K562 (cell line): ENCODE measurements around the gene LY6G6C. TPM values are rescaled to one million over a fixed set of nuclear protein-coding genes. Genes with fewer than 3 reads are reported as not detected.
A peak's percentile ranks its signal among the peaks of the same experiment; 100 is the strongest.

Source experiments
- DDX20 ChIP-seq: fragments of 450-650 bp; IDR thresholded peaks from 2 replicates; pipeline ENCODE4 v1.6.1; 2016; ENCODE audit warnings: missing genetic modification characterization, low read depth, mild to moderate bottlenecking, missing compliant biosample characterization, moderate library complexity
- ELF2 ChIP-seq: fragments of 250-450 bp; sonication (Bioruptor Pico); IDR thresholded peaks from 2 replicates; pipeline ENCODE4 v1.5.0; 2021; ENCODE audit warnings: mild to moderate bottlenecking
- HMG20B ChIP-seq: fragments of 250-450 bp; sonication (Bioruptor Pico); IDR thresholded peaks from 2 replicates; pipeline ENCODE4 v1.5.0; 2021; ENCODE audit warnings: mild to moderate bottlenecking
- HNRNPLL ChIP-seq: fragments of 200-400 bp; formaldehyde crosslinking; IDR thresholded peaks from 2 replicates; pipeline ENCODE4 v1.6.1; 2017; ENCODE audit warnings: low read length, low read depth, mild to moderate bottlenecking; ENCODE audit not compliant: poor library complexity, severe bottlenecking
- HOXB6 ChIP-seq: fragments of 250-450 bp; sonication (Bioruptor Pico); IDR thresholded peaks from 2 replicates; pipeline ENCODE4 v1.5.1; 2022; ENCODE audit warnings: mild to moderate bottlenecking, borderline replicate concordance
- LARP7 ChIP-seq: fragments of 450-650 bp; IDR thresholded peaks from 2 replicates; pipeline ENCODE4 v1.6.1; 2016
- MED1 ChIP-seq: sonication (generic); formaldehyde crosslinking; IDR thresholded peaks from 2 replicates; pipeline ENCODE4 v1.8.1; 2023; ENCODE audit warnings: missing genetic modification reagents, borderline replicate concordance
- NFIC ChIP-seq: fragments of 450-650 bp; IDR thresholded peaks from 2 replicates; pipeline ENCODE4 v1.6.1; 2017; ENCODE audit warnings: mild to moderate bottlenecking, inconsistent platforms
- NFIX ChIP-seq: fragments of 250-450 bp; sonication (Bioruptor Pico); IDR thresholded peaks from 2 replicates; pipeline ENCODE4 v1.4.0; 2020; ENCODE audit warnings: low read depth, mild to moderate bottlenecking, moderate library complexity
- POLR2AphosphoS2 ChIP-seq: IDR thresholded peaks from 2 replicates; pipeline ENCODE4 v1.6.1; 2012; ENCODE audit warnings: low read length, improper control_type of control experiment
- PRMT5 ChIP-seq: sonication (generic); formaldehyde crosslinking; IDR thresholded peaks from 2 replicates; pipeline ENCODE4 v1.5.0; 2020; ENCODE audit warnings: missing genetic modification reagents
- PYGO2 ChIP-seq: fragments of 450-650 bp; IDR thresholded peaks from 2 replicates; pipeline ENCODE4 v1.6.1; 2016; ENCODE audit warnings: mild to moderate bottlenecking, missing genetic modification characterization, moderate library complexity, missing compliant biosample characterization
- SREBF1 ChIP-seq: fragments of 150-350 bp; IDR thresholded peaks from 2 replicates; pipeline ENCODE4 v1.6.1; 2014; ENCODE audit warnings: antibody characterized with exemption, low read depth, low read length, borderline replicate concordance
- TEAD1 ChIP-seq, 2 experiments: fragments of 450-650 bp in 1 of 2; sonication (generic) in 1 of 2; formaldehyde crosslinking; IDR thresholded peaks; 2 replicates each; pipeline versions ENCODE4 v1.4.0 to v1.8.0; 2020 to 2022; ENCODE audit warnings: mild to moderate bottlenecking in 2 of 2, missing genetic modification reagents in 1 of 2
- ZNF121 ChIP-seq: sonication (generic); formaldehyde crosslinking; conservative IDR thresholded peaks from 2 replicates; pipeline ENCODE4 v1.8.0; 2022; ENCODE audit warnings: missing genetic modification reagents
- ZNF583 ChIP-seq: fragments of 250-450 bp; sonication (Bioruptor Pico); IDR thresholded peaks from 2 replicates; pipeline ENCODE4 v1.4.0; 2020
- polyA plus RNA-seq, 8 experiments: library from polyadenylated mRNA; depleted of rRNA in 4 of 8; stranded (reverse) in 5 of 8; unstranded in 3 of 8; fragments of >200 nt; fragmentation: Nextera tagmentation in 2 of 8; fragmentation: Illumina TruSeq in 1 of 8; extraction: Ambion mirVana in 2 of 8; extraction: Trizol in 1 of 8; gene quantifications; 2 replicates each; pipeline versions ENCODE4 v1.2.1 to v1.2.3, GENCODE V29; 2011 to 2014; ENCODE audit warnings: inconsistent platforms in 1 of 8, missing spikeins in 1 of 8
- total RNA-seq, 7 experiments: library from RNA; depleted of rRNA in 6 of 7; stranded (reverse); fragments of >200 nt in 6 of 7; fragmentation: Illumina TruSeq in 2 of 7; extraction: Trizol in 2 of 7; gene quantifications; 2 replicates each; pipeline versions ENCODE4 v1.2.1 to v1.2.3, GENCODE V29; 2011 to 2021; ENCODE audit warnings: low replicate concordance in 1 of 7
- TF ChIP-seq, protein P1 (sequence below): sonication (generic); formaldehyde crosslinking; IDR thresholded peaks from 2 replicates; pipeline ENCODE4 v1.8.0; 2023; ENCODE audit warnings: mild to moderate bottlenecking, missing genetic modification reagents
- TF ChIP-seq, protein P2 (sequence below): sonication (generic); formaldehyde crosslinking; IDR thresholded peaks from 2 replicates; pipeline ENCODE4 v1.5.0; 2020; ENCODE audit warnings: missing genetic modification reagents
- TF ChIP-seq, protein P3 (sequence below): fragments of 450-650 bp; formaldehyde crosslinking; IDR thresholded peaks from 2 replicates; pipeline ENCODE4 v1.4.0; 2020; ENCODE audit warnings: mild to moderate bottlenecking, moderate library complexity
- TF ChIP-seq, protein P4 (sequence below), 2 experiments: fragments of 250-450 bp in 1 of 2; fragments of 450-650 bp in 1 of 2; sonication (Bioruptor Pico) in 1 of 2; IDR thresholded peaks; 2 replicates each; pipeline versions ENCODE4 v1.6.1 to v1.8.0; 2016 to 2021; ENCODE audit warnings: mild to moderate bottlenecking in 2 of 2, moderate library complexity in 2 of 2, missing compliant biosample characterization in 1 of 2, missing genetic modification characterization in 1 of 2

LY6G6C gene
- total and polyA plus RNA-seq, 9 of the 15 experiments (the other 6 are each of a cell fraction or from before 2014, with no cell fraction given) = 0.06 to 0.20 TPM; not detected in 7

DNA sequence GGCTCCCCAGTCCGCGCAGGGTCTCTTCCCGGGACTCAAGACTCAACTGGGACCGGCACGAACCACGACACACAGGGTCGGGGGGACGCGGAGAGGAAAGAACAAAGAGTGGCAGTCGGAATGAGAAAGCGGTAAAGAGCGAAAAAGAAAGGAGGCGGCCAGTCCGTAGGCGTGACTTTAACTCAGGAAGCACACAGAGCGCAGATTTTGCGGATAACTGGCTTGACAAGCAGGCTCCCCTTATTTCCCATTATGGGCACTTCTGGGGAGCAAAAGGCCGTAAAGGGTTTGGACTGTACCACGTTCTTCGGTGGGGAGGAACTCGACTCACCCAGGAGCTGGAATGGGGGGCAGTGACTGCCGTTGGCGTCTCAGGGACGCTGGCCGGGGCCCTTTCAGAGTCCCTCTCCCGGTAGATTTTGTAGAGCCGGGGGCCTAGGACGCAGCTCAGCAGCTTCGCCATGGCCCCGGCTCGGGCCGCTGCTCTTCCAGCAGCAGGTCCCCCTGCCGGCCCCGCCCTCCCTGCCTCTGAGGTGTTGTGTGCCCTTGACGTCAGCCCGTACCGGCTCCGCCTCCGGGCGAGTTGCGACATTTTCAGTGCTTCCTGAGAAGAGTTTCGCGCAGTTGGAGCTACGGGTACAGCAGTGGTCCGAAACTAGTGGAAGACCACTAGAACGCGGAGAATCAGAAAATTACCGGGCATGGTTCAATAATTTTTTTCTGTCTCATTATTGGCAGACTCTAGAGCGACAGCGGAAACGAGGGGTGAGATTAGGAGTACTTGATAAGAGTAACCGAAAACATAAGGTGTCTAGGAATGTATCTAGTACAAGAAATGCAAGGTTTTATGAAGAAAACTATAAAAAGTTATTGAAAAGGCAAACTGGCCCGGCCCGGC lies 18.5 kb downstream of the LY6G6C start, which contains the start of gene ABHD16A (continued):
- TF ChIP-seq, protein P1, sequence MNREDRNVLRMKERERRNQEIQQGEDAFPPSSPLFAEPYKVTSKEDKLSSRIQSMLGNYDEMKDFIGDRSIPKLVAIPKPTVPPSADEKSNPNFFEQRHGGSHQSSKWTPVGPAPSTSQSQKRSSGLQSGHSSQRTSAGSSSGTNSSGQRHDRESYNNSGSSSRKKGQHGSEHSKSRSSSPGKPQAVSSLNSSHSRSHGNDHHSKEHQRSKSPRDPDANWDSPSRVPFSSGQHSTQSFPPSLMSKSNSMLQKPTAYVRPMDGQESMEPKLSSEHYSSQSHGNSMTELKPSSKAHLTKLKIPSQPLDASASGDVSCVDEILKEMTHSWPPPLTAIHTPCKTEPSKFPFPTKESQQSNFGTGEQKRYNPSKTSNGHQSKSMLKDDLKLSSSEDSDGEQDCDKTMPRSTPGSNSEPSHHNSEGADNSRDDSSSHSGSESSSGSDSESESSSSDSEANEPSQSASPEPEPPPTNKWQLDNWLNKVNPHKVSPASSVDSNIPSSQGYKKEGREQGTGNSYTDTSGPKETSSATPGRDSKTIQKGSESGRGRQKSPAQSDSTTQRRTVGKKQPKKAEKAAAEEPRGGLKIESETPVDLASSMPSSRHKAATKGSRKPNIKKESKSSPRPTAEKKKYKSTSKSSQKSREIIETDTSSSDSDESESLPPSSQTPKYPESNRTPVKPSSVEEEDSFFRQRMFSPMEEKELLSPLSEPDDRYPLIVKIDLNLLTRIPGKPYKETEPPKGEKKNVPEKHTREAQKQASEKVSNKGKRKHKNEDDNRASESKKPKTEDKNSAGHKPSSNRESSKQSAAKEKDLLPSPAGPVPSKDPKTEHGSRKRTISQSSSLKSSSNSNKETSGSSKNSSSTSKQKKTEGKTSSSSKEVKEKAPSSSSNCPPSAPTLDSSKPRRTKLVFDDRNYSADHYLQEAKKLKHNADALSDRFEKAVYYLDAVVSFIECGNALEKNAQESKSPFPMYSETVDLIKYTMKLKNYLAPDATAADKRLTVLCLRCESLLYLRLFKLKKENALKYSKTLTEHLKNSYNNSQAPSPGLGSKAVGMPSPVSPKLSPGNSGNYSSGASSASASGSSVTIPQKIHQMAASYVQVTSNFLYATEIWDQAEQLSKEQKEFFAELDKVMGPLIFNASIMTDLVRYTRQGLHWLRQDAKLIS (CRISPR knock-in tag) = peak; percentile 85
- TF ChIP-seq ZNF583 (CRISPR knock-in tag) (no peak), PYGO2 (tag) (no peak), HNRNPLL (peak; percentile 99), NFIC (peak; percentile 49; the same call in 1 of the 2 replicates), PRMT5 (CRISPR knock-in tag) (peak; percentile 91; the same call in 1 of the 2 replicates), POLR2AphosphoS2 (peak; percentile 54; the same call in 1 of the 2 replicates), TEAD1 (CRISPR knock-in tag; IDR thresholded peaks at IDR 0.05) (peak; percentile 19 to 64; a peak in 2 of 4 replicates), ELF2 (CRISPR knock-in tag) (no peak; the same call in none of the 2 replicates), SREBF1 (peak; percentile 91), DDX20 (tag) (no peak), NFIX (no peak), MED1 (CRISPR knock-in tag) (no peak), HMG20B (no peak), ZNF121 (CRISPR knock-in tag) (no peak), LARP7 (peak; percentile 92), HOXB6 (CRISPR knock-in tag) (no peak)
- TF ChIP-seq, protein P2, sequence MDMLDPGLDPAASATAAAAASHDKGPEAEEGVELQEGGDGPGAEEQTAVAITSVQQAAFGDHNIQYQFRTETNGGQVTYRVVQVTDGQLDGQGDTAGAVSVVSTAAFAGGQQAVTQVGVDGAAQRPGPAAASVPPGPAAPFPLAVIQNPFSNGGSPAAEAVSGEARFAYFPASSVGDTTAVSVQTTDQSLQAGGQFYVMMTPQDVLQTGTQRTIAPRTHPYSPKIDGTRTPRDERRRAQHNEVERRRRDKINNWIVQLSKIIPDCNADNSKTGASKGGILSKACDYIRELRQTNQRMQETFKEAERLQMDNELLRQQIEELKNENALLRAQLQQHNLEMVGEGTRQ = no peak
- TF ChIP-seq, protein P3, sequence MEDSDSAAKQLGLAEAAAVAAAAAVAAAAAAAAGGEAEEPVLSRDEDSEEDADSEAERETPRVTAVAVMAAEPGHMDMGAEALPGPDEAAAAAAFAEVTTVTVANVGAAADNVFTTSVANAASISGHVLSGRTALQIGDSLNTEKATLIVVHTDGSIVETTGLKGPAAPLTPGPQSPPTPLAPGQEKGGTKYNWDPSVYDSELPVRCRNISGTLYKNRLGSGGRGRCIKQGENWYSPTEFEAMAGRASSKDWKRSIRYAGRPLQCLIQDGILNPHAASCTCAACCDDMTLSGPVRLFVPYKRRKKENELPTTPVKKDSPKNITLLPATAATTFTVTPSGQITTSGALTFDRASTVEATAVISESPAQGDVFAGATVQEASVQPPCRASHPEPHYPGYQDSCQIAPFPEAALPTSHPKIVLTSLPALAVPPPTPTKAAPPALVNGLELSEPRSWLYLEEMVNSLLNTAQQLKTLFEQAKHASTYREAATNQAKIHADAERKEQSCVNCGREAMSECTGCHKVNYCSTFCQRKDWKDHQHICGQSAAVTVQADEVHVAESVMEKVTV (CRISPR knock-in tag) = peak; percentile 41
- TF ChIP-seq, protein P4, sequence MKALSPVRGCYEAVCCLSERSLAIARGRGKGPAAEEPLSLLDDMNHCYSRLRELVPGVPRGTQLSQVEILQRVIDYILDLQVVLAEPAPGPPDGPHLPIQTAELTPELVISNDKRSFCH (CRISPR knock-in tag; IDR thresholded peaks at IDR 0.05) = no peak
- TF ChIP-seq, protein P4 (tag; IDR thresholded peaks at IDR 0.05) = peak; percentile 57
